Mononuclear cell (primary cell): ENCODE measurements around the gene CEP83. TPM values are rescaled to one million over a fixed set of nuclear protein-coding genes. Genes with fewer than 3 reads are reported as not detected.
"Not testable (repeated sequence)": the region's sequence is repeated elsewhere in the genome, so short reads cannot be mapped to it uniquely, and the experiment has no call there.

Source experiments
- H3K27me3 ChIP-seq: 2 replicates; pipeline ENCODE4 v1.6.0; 2011; ENCODE audit warnings: low read length, control low read depth; ENCODE audit not compliant: insufficient read depth
- H3K4me1 ChIP-seq: 2 replicates; pipeline ENCODE4 v1.5.1; 2011; ENCODE audit warnings: mild to moderate bottlenecking, low read length, control low read depth; ENCODE audit not compliant: insufficient read depth
- H3K4me3 ChIP-seq: 2 replicates; pipeline ENCODE4 v1.5.1; 2011; ENCODE audit warnings: mild to moderate bottlenecking, low read length, moderate library complexity
- H3K9me3 ChIP-seq: 2 replicates; pipeline ENCODE4 v1.5.1; 2011; ENCODE audit warnings: low read depth, mild to moderate bottlenecking, control low read depth, low read length
- total RNA-seq: library from RNA; depleted of rRNA; stranded (reverse); fragments of >200 nt; gene quantifications from one replicate; pipeline ENCODE4 v1.2.3, GENCODE V29; 2012

CEP83 gene
- total RNA-seq, 1 donor = 7.8 TPM

GRCh38 chr12:94316600-94316999 lies 143.1 kb downstream of the CEP83 start:
- H3K27me3 ChIP-seq, H3K4me1 ChIP-seq, H3K4me3 ChIP-seq: not testable (repeated sequence)
- peaks cover 44% of the 10 kb centered on the region for H3K9me3 ChIP-seq

GRCh38 chr12:94312378-94312777 lies 147.3 kb downstream of the CEP83 start:
- Histone ChIP-seq H3K4me1 (no peaks in the 10 kb centered on the region), H3K9me3 (peaks cover 8% of the 10 kb centered on the region), H3K4me3 (no peak overlapping the region), H3K27me3 (no peaks in the 10 kb centered on the region)

GRCh38 chr12:94309373-94309772 lies 150.3 kb downstream of the CEP83 start:
- no peak overlapping the region for H3K4me3 ChIP-seq
- H3K27me3 ChIP-seq = no peaks in the 10 kb centered on the region
- H3K4me1 ChIP-seq = no peaks in the 10 kb centered on the region
- H3K9me3 ChIP-seq = no peaks in the 10 kb centered on the region

- Histone ChIP-seq H3K4me3 (no peak overlapping the region), H3K27me3 (no peaks in the 10 kb centered on the region), H3K9me3 (no peaks in the 10 kb centered on the region), H3K4me1 (no peaks in the 10 kb centered on the region)
These were observed 151.1 kb downstream of the CEP83 start for GRCh38 chr12:94308612-94309011.

- Histone ChIP-seq H3K4me1 (no peaks in the 10 kb centered on the region), H3K4me3 (no peak overlapping the region), H3K9me3 (no peaks in the 10 kb centered on the region), H3K27me3 (no peaks in the 10 kb centered on the region)
These were observed 154.3 kb downstream of the CEP83 start for GRCh38 chr12:94305130-94305957.

- H3K4me1 ChIP-seq = no peaks in the 10 kb centered on the region
- no peaks in the 10 kb centered on the region for H3K9me3 ChIP-seq
- H3K27me3 ChIP-seq = no peaks in the 10 kb centered on the region
- no peak overlapping the region for H3K4me3 ChIP-seq
These were observed 155.1 kb downstream of the CEP83 start for GRCh38 chr12:94304566-94305061.

- H3K9me3 ChIP-seq = no peaks in the 10 kb centered on the region
- H3K4me3 ChIP-seq = no peak overlapping the region
- H3K4me1 ChIP-seq = no peaks in the 10 kb centered on the region
- H3K27me3 ChIP-seq = no peaks in the 10 kb centered on the region
These were observed 155.7 kb downstream of the CEP83 start for GRCh38 chr12:94304012-94304411.

- no peaks in the 10 kb centered on the region for H3K9me3 ChIP-seq
- peaks cover 15% of the 10 kb centered on the region for H3K4me1 ChIP-seq
- H3K4me3 ChIP-seq = no peak overlapping the region
These were observed 159.8 kb downstream of the CEP83 start for GRCh38 chr12:94299846-94300245.

GRCh38 chr12:94297876-94298505 lies 161.7 kb downstream of the CEP83 start:
- Histone ChIP-seq H3K9me3 (no peaks in the 10 kb centered on the region), H3K4me3 (no peak overlapping the region), H3K4me1 (peaks cover 15% of the 10 kb centered on the region), H3K27me3 (no peaks in the 10 kb centered on the region)

More at GRCh38 chr12:94299846-94300245, 159.8 kb downstream of the CEP83 start:
- H3K27me3 ChIP-seq = no peaks in the 10 kb centered on the region

- H3K4me3 ChIP-seq = no peak overlapping the region
- H3K9me3 ChIP-seq = no peaks in the 10 kb centered on the region
- H3K27me3 ChIP-seq = no peaks in the 10 kb centered on the region
- peaks cover 15% of the 10 kb centered on the region for H3K4me1 ChIP-seq
These were observed 162.5 kb downstream of the CEP83 start for GRCh38 chr12:94297096-94297699.

- H3K27me3 ChIP-seq = no peaks in the 10 kb centered on the region
- no peak overlapping the region for H3K4me3 ChIP-seq
- H3K4me1 ChIP-seq = no peaks in the 10 kb centered on the region
- H3K9me3 ChIP-seq = no peaks in the 10 kb centered on the region
These were observed 169.3 kb downstream of the CEP83 start for GRCh38 chr12:94290353-94290752.

- H3K4me1 ChIP-seq = no peaks in the 10 kb centered on the region
- H3K4me3 ChIP-seq = no peak overlapping the region
- no peaks in the 10 kb centered on the region for H3K27me3 ChIP-seq
- no peaks in the 10 kb centered on the region for H3K9me3 ChIP-seq
These were observed 170.0 kb downstream of the CEP83 start for GRCh38 chr12:94289461-94290312.

GRCh38 chr12:94287245-94287628 lies 172.4 kb downstream of the CEP83 start:
- peaks cover 16% of the 10 kb centered on the region for H3K4me1 ChIP-seq
- no peaks in the 10 kb centered on the region for H3K9me3 ChIP-seq
- H3K27me3 ChIP-seq = no peaks in the 10 kb centered on the region
- no peak overlapping the region for H3K4me3 ChIP-seq

- Histone ChIP-seq H3K4me1 (peaks cover 22% of the 10 kb centered on the region), H3K27me3 (no peaks in the 10 kb centered on the region), H3K9me3 (no peaks in the 10 kb centered on the region), H3K4me3 (no peak overlapping the region)
These were observed 173.0 kb downstream of the CEP83 start for GRCh38 chr12:94286583-94287244.
